Right atrium auricular region (tissue), 2 donors: Measurements from ENCODE around the gene FRMPD2. TPM values are rescaled to one million over a fixed set of nuclear protein-coding genes. Genes with fewer than 3 reads are reported as not detected.
"Not testable (repeated sequence)": the region's sequence is repeated elsewhere in the genome, so short reads cannot be mapped to it uniquely, and the experiment has no call there.

ENCODE experiments used
- DNase-seq: peaks from one replicate; pipeline ENCODE4 v3.0.0-alpha.2; 2019; ENCODE audit warnings: low spot score
- H3K27ac ChIP-seq, 2 donors: fragments of 200-600 bp; sonication (generic); 1 replicate in 1 of 2; 2 replicates in 1 of 2; pipeline ENCODE4 v1.5.1; 2016 to 2019
- H3K27me3 ChIP-seq, 2 donors: fragments of 200-600 bp; sonication (generic); one replicate each; pipeline versions ENCODE4 v1.5.1 to v1.6.0; 2017 to 2019
- H3K36me3 ChIP-seq: fragments of 200-600 bp; sonication (generic); one replicate; pipeline ENCODE4 v1.5.1; 2016
- H3K4me1 ChIP-seq, 2 donors: fragments of 200-600 bp; sonication (generic); one replicate each; pipeline versions ENCODE4 v1.5.1 to v1.6.0; 2017 to 2019
- H3K4me3 ChIP-seq, 2 donors: fragments of 200-600 bp; sonication (generic); 1 replicate in 1 of 2; 2 replicates in 1 of 2; pipeline ENCODE4 v1.5.1; 2017 to 2019; ENCODE audit warnings: mild to moderate bottlenecking in 1 of 2, moderate library complexity in 1 of 2
- H3K9me3 ChIP-seq, 2 donors: fragments of 200-600 bp; sonication (generic); one replicate each; pipeline ENCODE4 v1.5.1; 2019
- CTCF ChIP-seq, 2 donors: fragments of 200-600 bp; sonication (generic); IDR thresholded peaks; one replicate each; pipeline ENCODE4 v1.5.1; 2019; ENCODE audit warnings: antibody characterized with exemption in 2 of 2
- total RNA-seq, 2 donors: library from RNA; depleted of rRNA; stranded (reverse); fragments of >200 nt; gene quantifications; one replicate each; pipeline ENCODE4 v1.1.0, GENCODE V29; 2016

The FRMPD2 gene
- total RNA-seq, 2 donors from 2014 or later, result 1.2 to 7.5 TPM

GRCh38 chr10:48184224-48184623 is 90.3 kb downstream of the FRMPD2 start:
- DNase-seq, result no peak
- no peaks in the 10 kb centered on the region for H3K27me3 ChIP-seq

DNA sequence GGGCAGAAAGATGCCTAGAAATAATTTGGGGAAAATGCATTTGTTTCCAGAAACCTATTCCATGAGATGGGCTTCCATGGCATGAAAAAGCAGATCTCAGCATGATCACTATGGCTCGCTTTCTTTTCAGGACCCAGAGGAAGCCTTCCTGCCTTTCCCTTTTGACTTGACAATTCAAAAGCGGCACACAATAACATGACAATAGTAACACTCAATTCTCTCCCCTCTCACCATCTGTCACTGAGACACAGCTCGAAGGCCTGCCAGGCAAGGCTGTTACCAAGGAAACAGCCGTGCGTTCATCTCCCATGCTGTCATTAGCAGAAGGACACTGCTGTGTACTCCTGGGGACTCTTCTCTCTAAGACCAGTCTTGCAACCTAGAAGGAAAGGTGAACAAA is 101.8 kb downstream of the FRMPD2 start:
- H3K9me3 ChIP-seq, H3K27me3 ChIP-seq: not testable (repeated sequence)

More at GRCh38 chr10:48184224-48184623, 90.3 kb downstream of the FRMPD2 start:
- Histone ChIP-seq H3K36me3 (no peaks in the 10 kb centered on the region), H3K27ac (no peak overlapping the region), H3K4me1 (no peaks in the 10 kb centered on the region), H3K9me3 (no peaks in the 10 kb centered on the region), H3K4me3 (no peak overlapping the region)
- no peak for TF ChIP-seq CTCF (IDR thresholded peaks at IDR 0.05)

DNA sequence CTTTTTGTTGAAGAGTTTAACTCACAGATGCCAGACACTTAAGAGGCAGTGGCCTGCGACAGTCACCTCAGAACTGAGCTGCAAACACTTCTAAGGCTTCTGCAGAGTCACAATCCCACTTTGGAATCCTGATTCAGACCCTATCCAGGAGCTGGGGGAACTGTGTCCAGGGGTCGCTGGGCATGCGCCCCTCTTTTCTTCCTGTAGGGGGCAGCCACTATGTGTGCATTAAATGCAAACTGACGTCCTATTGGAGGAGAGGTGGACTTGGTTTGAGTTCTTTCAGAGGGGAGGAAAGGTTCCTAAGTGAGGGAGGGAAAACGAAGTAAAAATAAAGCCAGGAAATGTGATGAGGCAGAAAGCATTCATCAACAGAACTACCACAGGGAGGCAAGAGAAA is 113.8 kb downstream of the FRMPD2 start:
- not testable (repeated sequence) for H3K9me3 ChIP-seq, H3K27ac ChIP-seq, H3K4me3 ChIP-seq, DNase-seq, H3K27me3 ChIP-seq, H3K36me3 ChIP-seq, H3K4me1 ChIP-seq

More for the DNA sequence above, 101.8 kb downstream of the FRMPD2 start:
- not testable (repeated sequence) for H3K36me3 ChIP-seq, DNase-seq, H3K4me3 ChIP-seq, H3K27ac ChIP-seq, H3K4me1 ChIP-seq

DNA sequence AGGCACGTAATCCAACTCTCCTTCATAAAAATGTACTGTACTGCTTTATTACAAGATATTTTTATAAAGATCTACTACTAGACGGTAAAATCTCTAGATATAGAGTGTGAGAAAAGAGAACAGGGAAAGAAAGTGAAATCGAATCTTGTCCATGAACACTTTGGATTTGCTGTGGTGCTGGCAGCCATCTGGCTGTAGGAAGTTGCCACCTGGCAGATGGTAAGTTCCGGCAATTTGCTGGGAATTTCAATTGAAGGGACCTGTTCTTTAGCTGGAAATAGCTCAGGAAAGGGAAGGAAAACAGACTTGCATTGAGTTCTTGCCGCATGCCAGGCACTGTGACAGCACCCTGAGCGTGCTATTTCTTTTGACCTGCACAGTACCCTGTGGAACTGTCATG is 114.3 kb downstream of the FRMPD2 start:
- H3K27ac ChIP-seq, H3K36me3 ChIP-seq, H3K27me3 ChIP-seq, H3K9me3 ChIP-seq, H3K4me3 ChIP-seq, H3K4me1 ChIP-seq, DNase-seq: not testable (repeated sequence)

DNA sequence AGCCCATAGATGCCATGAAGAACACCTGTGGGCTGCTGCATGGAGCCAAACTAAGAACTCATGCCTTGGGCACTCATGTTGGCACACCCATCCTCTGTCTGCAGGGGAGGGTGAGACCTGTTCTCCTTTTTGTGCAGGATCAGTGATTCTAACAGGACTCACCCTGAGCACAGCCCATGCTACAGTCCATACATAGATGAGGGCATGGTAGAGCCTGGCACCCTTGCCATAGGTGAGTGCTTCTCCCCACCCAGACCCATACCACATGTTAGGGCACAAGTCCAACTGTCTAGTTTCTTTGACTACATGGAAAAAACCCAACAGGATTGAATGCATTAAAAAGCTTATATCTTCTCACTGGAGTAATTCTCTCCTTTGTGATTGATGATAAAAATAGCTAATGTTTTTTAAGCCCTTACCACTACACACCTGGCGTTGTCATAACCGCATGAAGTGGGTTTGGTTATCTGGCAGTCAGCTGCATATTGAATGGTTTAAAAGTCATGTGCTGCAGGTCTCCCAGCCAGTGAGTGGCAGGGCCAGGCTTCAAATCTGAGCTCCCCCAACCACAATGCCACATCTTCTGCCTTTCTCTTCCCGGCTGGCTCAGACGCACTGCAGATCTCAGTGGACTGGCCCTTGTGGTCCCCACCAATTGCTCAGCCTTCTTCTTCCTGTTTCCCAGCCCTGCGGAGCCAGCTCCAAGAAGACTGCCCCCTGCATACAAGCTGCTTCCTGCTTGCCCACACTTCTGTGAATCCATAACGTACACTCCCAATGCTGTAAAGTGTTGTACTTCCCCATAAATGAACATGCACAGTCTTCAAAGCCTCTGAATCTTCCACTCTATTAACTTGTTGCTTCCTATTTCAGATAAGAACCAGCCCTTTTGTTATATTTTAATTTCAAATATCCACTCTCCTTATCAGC is 120.0 kb downstream of the FRMPD2 start:
- not testable (repeated sequence) for H3K9me3 ChIP-seq

GRCh38 chr10:48147643-48148042 is 126.9 kb downstream of the FRMPD2 start:
- H3K27ac ChIP-seq, H3K9me3 ChIP-seq, H3K4me1 ChIP-seq, H3K4me3 ChIP-seq, DNase-seq, H3K27me3 ChIP-seq, H3K36me3 ChIP-seq: not testable (repeated sequence)

More for the DNA sequence above, 120.0 kb downstream of the FRMPD2 start:
- not testable (repeated sequence) for H3K27me3 ChIP-seq, H3K27ac ChIP-seq, H3K4me3 ChIP-seq, H3K4me1 ChIP-seq, DNase-seq, H3K36me3 ChIP-seq

- not testable (repeated sequence) for H3K4me3 ChIP-seq, H3K27me3 ChIP-seq, H3K4me1 ChIP-seq, H3K27ac ChIP-seq, DNase-seq, H3K36me3 ChIP-seq, H3K9me3 ChIP-seq
These were observed 130.5 kb downstream of the FRMPD2 start for GRCh38 chr10:48143721-48144642.

DNA sequence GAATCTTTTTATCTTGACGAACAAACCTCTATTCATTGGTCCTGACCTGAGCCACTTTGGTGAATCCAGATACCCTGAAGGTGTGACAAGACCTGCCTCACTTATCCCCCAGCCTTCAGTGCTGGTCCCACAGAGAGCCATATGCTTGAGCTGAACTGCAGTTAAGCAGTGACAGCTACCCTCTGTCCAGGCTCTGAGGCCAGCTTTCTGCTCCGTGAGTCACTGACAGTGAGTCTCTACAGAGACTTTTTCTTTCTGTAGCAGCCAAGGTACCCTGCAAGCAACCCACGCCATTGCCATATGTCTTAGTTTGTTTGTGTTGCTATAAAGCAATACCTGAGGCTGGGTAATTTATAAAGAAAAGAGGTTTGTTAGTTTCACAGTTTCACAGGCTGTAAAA is 133.5 kb downstream of the FRMPD2 start:
- not testable (repeated sequence) for H3K27me3 ChIP-seq, H3K36me3 ChIP-seq, H3K27ac ChIP-seq, H3K9me3 ChIP-seq, DNase-seq, H3K4me1 ChIP-seq, H3K4me3 ChIP-seq

DNA sequence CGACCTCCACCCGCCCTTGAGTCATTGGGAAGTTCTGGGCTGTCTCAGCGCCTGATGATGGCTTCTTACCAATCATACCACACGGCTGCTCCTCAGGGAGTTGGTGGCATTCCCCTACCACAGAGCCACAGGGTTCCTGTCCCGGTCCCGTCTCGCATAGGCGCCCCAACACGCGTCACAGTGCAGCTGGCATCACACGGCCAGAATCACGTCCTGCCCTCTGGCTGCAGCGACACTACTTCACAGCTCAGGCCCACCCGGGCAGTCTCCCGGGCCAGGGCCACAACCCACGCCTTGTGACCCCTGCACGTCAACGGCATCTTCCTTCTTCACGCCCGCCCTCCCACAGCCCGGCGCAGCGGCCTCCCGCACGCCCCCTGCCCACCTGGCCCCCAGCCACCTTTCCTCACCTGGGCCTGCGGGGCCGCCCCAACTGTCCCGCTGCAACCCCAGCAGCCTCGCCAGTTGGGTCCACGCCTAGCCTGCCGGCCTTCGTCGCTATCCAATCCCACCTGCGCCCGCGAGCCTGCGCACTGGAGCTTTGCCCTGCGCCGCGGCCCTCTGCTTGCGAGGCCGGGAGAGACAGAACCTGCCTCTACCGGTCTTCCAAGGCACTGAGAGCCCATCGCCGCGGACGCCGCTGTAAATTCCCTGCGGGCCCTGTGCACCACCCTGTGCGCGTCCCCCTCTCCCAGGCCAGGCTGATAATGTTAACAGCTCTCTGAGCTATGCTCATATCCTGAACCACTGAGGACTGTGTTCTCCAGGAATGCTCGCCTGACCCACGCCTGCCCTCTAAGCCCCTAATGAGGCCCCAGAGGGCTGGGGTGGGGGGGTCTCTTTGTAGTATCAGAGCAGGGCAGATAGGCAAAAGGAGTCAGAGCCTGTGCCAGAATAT is 134.3 kb downstream of the FRMPD2 start:
- H3K4me3 ChIP-seq, H3K27me3 ChIP-seq, H3K36me3 ChIP-seq, DNase-seq, H3K27ac ChIP-seq, H3K9me3 ChIP-seq, H3K4me1 ChIP-seq: not testable (repeated sequence)

DNA sequence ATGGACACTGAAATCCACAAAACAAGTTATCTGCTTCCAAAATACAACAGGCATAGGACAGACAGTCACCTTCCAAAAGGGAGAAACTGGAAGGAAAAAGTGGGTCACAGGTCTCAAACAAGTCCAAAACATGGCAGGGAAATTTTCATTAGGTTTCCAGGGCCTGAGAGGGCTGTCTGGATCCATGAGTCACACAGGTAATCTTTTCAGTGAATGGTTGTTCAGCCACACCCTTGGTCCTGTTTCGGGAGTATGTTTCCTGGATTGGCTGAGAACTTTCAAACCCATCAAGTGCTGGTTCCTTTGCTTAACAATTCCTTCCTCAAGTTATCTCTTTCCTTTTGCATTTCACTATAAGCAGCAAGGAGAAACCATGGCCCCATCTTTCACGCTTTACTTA is 145.5 kb downstream of the FRMPD2 start:
- H3K4me3 ChIP-seq, H3K27ac ChIP-seq, H3K4me1 ChIP-seq, H3K36me3 ChIP-seq, H3K27me3 ChIP-seq, H3K9me3 ChIP-seq, DNase-seq: not testable (repeated sequence)

DNA sequence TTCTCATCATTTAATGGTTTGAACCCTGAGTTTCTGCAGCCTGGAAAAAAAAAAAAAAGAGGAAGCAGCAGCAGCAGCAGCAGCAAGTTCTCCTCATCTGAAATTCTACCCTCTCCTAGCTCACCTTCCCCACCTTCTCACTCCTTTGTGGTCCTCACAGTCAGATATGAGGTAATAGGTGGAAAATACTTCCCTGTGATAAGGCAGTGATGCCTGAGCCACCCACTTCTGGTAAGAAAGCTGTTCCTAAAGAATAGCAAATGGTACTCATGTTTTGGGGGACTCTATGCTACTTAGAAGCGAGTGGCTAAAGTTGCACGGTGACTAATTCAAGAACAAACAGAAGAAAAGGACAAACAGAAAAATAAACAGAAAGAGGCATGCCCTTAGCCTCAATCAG is 148.2 kb downstream of the FRMPD2 start:
- not testable (repeated sequence) for H3K36me3 ChIP-seq, H3K27ac ChIP-seq, DNase-seq, H3K4me1 ChIP-seq, H3K9me3 ChIP-seq, H3K4me3 ChIP-seq, H3K27me3 ChIP-seq

- H3K36me3 ChIP-seq, DNase-seq, H3K27ac ChIP-seq, H3K4me1 ChIP-seq, H3K9me3 ChIP-seq, H3K4me3 ChIP-seq, H3K27me3 ChIP-seq: not testable (repeated sequence)
These were observed 148.9 kb downstream of the FRMPD2 start for GRCh38 chr10:48125631-48126030.

DNA sequence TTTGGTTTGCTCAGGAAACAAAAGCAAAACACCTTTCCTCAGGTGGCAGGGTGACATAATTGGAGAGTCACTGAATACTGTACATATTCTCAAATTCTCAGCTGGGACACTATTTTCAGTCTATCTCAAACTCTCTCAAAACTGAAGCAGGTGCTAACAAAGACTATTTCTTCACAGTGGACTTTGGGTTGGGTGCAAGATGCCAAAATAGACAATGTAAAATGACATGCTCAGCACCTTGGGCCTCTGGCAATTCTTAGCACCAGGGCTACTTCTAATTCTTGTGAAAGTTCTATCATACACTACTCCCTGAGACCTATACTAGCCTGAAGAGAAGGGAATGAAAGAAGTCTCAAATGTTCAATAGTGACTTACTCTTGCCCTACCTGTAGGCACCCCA is 151.9 kb downstream of the FRMPD2 start:
- H3K4me1 ChIP-seq, H3K4me3 ChIP-seq, H3K27ac ChIP-seq, H3K36me3 ChIP-seq, H3K9me3 ChIP-seq, H3K27me3 ChIP-seq, DNase-seq: not testable (repeated sequence)
